Skeletal muscle satellite cell (primary cell): ENCODE data around the gene GFOD2.
"Not testable (repeated sequence)": the region's sequence is repeated elsewhere in the genome, so short reads cannot be mapped to it uniquely, and the experiment has no call there.

Experiments
- H3K27me3 ChIP-seq: 2 replicates; pipeline ENCODE4 v1.7.0; 2013; ENCODE audit warnings: low read length; ENCODE audit not compliant: control insufficient read depth, insufficient read depth
- H3K36me3 ChIP-seq: 2 replicates; pipeline ENCODE4 v1.7.0; 2013; ENCODE audit warnings: mild to moderate bottlenecking, control low read depth, low read length; ENCODE audit not compliant: insufficient read depth
- H3K4me1 ChIP-seq: 2 replicates; pipeline ENCODE4 v1.7.0; 2013; ENCODE audit warnings: low read length; ENCODE audit not compliant: control insufficient read depth, insufficient read depth
- H3K4me2 ChIP-seq: 2 replicates; pipeline ENCODE4 v1.7.0; 2013; ENCODE audit warnings: mild to moderate bottlenecking, low read length
- H3K4me3 ChIP-seq: 2 replicates; pipeline ENCODE4 v1.7.0; 2013; ENCODE audit warnings: low read length
- H3K9ac ChIP-seq: 2 replicates; pipeline ENCODE4 v1.7.0; 2013; ENCODE audit warnings: mild to moderate bottlenecking, low read depth, low read length, moderate library complexity
- H3K9me3 ChIP-seq: replicated peaks from 2 replicates; pipeline ENCODE4 v1.7.0; 2013; ENCODE audit warnings: mild to moderate bottlenecking, control low read depth, low read length

The GFOD2 gene

GRCh38 chr16:67699265-67699664 is 19.9 kb downstream of the GFOD2 start:
- no peak overlapping the region for H3K9ac ChIP-seq
- H3K9me3 ChIP-seq, result no peaks in the 10 kb centered on the region
- no peaks in the 10 kb centered on the region for H3K27me3 ChIP-seq
- H3K4me1 ChIP-seq, result no peaks in the 10 kb centered on the region
- no peak overlapping the region for H3K4me3 ChIP-seq
- H3K36me3 ChIP-seq, result peaks cover 5% of the 10 kb centered on the region
- H3K4me2 ChIP-seq, result no peak overlapping the region

GRCh38 chr16:67697422-67698185 is 21.5 kb downstream of the GFOD2 start:
- H3K4me3 ChIP-seq, result no peak overlapping the region
- no peaks in the 10 kb centered on the region for H3K4me1 ChIP-seq
- H3K4me2 ChIP-seq, result no peak overlapping the region

DNA sequence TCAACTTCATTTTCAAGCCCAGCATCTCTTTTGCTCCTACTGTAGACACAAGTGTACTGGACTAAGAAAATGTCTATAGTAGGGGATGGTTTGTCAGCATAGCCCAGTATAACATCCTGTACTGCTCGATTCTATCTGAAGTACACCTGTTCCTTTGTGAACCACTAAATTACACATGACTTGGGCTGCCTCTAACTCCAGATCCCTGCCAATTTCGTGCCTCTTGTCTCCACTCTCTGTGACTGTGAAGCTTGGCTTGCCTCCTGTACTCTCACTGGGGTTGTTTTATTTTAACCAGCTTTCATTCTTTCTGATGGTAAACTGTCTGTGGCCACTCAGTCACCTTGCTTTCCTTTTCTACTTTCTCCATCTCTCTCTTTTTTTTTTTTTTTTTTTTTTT is 24.5 kb downstream of the GFOD2 start:
- H3K36me3 ChIP-seq, result peaks cover 5% of the 10 kb centered on the region
- H3K4me1 ChIP-seq, result no peaks in the 10 kb centered on the region
- no peak overlapping the region for H3K4me3 ChIP-seq
- no peak overlapping the region for H3K4me2 ChIP-seq
- no peak overlapping the region for H3K9ac ChIP-seq
- no peaks in the 10 kb centered on the region for H3K9me3 ChIP-seq
- no peaks in the 10 kb centered on the region for H3K27me3 ChIP-seq

More at GRCh38 chr16:67697422-67698185, 21.5 kb downstream of the GFOD2 start:
- H3K9ac ChIP-seq, result no peak overlapping the region
- H3K9me3 ChIP-seq, result no peaks in the 10 kb centered on the region
- H3K36me3 ChIP-seq, result peaks cover 5% of the 10 kb centered on the region
- no peaks in the 10 kb centered on the region for H3K27me3 ChIP-seq

DNA sequence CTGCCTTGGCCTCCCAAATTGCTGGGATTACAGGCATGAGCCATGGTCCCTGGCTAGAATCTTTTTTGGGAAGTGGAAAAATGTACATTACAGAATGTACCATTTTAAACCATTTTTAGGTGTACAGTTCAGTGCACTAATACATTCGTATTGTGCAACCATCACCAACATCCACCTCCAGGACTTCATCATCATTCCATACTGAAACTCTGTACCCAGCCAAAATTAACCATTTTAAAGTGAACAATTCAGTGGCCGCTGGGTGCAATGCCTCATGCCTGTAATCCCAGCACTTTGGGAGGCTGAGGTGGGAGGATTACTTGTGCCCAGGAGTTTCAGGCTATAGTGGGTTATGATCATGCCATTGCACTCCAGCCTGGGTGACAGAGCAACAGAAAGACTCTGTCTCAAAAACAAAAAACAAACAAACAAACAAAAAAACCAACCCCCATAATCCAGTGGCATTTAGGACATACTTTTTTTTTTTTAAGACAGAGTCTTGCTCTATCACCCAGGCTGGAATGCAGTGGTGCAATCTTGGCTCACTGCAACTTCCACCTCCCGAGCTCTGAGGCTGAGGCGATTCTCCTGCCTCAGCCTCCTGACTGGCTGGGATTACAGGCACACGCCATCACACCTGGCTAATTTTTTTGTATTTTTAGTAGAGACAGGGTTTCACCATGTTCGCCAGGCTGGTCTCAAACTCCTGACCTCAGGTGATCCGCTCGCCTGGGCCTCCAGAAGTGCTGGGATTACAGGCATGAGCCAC is 25.4 kb downstream of the GFOD2 start:
- not testable (repeated sequence) for H3K9me3 ChIP-seq, H3K9ac ChIP-seq, H3K4me1 ChIP-seq, H3K4me2 ChIP-seq, H3K27me3 ChIP-seq, H3K4me3 ChIP-seq, H3K36me3 ChIP-seq

DNA sequence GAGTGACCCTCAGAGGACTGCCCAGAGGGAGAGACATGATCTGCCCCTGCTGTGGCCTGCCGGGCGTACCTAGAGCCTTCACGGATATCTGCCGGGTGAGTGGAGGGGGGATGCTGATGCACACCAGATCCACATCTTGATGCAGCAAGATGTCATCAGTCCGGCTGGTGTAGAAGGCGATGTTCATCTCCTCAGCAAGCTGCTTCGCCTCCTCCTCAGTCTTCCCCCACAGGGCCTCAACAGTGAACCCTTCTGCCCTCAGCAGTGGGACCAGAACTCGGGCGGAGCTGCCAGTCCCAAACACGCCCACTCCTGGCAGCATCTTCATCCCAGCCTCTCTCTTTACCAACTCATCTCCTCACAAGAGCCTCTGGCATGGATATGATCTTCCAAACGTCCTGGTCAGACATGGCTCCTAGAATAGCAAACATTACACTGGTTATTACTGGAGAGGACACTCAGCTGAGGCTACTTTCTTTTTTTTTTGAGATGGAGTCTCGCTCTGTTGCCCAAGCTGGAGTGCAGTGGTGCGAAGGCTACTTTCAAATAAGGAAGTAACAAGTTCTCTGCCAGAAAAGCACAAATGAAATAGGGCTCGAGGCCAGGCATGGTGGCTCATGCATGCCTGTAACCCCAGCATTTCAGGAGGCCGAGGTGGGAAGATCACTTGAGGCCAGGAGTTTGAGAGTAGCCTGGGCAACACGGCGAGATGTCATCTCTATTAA is 33.6 kb downstream of the GFOD2 start:
- no peaks in the 10 kb centered on the region for H3K9me3 ChIP-seq
- H3K4me3 ChIP-seq, result no peak overlapping the region
- H3K4me2 ChIP-seq, result no peak overlapping the region
- no peak overlapping the region for H3K9ac ChIP-seq
- no peaks in the 10 kb centered on the region for H3K4me1 ChIP-seq
- H3K36me3 ChIP-seq, result peaks cover 21% of the 10 kb centered on the region
- no peaks in the 10 kb centered on the region for H3K27me3 ChIP-seq

- no peak overlapping the region for H3K4me3 ChIP-seq
- H3K4me2 ChIP-seq, result no peak overlapping the region
Measured at GRCh38 chr16:67683767-67684166, 35.3 kb downstream of the GFOD2 start.

DNA sequence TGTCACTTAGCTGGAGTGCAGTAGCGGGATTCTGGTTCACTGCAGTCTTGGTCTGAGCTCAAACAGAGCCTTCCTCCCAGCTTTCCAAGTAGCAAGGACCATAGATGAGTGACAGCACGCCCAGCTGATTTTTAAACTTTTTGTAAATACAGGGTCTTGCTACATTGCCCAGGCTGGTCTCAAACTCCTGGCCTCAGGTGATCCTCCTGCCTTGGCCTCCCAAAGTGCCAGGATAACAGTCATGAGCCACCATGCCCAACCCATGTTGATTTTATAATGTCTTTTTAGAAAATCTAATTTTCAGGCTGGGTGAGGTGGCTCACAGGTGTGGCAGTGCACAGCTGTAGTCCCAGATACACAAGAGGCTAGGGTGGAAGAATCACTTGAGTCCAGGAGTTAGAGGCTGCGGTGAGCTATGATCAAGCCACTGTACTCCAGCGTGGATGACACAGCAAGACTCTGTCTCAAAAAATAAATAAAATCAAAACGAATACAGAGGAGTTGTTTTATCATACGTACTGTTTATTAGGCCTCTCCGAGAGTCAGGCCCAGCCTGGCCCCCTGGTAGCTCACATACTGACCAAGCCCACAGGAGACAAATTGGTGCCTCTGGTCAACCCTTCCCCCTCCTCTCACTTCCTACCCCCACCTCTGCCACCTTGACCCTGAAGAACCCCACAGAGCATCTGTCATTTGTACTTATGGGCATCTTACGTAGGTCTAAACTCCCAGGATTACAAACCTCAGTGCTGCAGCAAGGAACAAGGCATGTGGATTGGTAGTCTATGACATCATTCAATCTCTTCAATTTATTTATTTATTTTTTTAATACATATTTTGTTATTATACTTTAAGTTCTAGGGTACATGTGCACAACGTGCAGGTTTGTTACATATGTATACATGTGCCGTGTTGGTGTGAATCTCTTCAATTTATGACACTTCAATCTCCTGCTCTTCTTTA is 38.9 kb downstream of the GFOD2 start:
- Histone ChIP-seq H3K4me1 (no peaks in the 10 kb centered on the region), H3K36me3 (peaks cover 21% of the 10 kb centered on the region), H3K4me2 (no peak overlapping the region), H3K27me3 (no peaks in the 10 kb centered on the region), H3K9ac (no peak overlapping the region), H3K4me3 (no peak overlapping the region), H3K9me3 (no peaks in the 10 kb centered on the region)

More at GRCh38 chr16:67683767-67684166, 35.3 kb downstream of the GFOD2 start:
- peaks cover 21% of the 10 kb centered on the region for H3K36me3 ChIP-seq
- H3K4me1 ChIP-seq, result no peaks in the 10 kb centered on the region
- H3K27me3 ChIP-seq, result no peaks in the 10 kb centered on the region
- H3K9ac ChIP-seq, result no peak overlapping the region
- H3K9me3 ChIP-seq, result no peaks in the 10 kb centered on the region

GRCh38 chr16:67678354-67679023 is 40.6 kb downstream of the GFOD2 start:
- Histone ChIP-seq H3K9me3 (no peaks in the 10 kb centered on the region), H3K4me2 (no peak overlapping the region), H3K36me3 (peaks cover 14% of the 10 kb centered on the region), H3K9ac (no peak overlapping the region), H3K27me3 (no peaks in the 10 kb centered on the region), H3K4me1 (peaks cover 7% of the 10 kb centered on the region), H3K4me3 (no peak overlapping the region)

- H3K9ac ChIP-seq, result no peak overlapping the region
- no peak overlapping the region for H3K4me3 ChIP-seq
- H3K36me3 ChIP-seq, result peaks cover 8% of the 10 kb centered on the region
- no peaks in the 10 kb centered on the region for H3K9me3 ChIP-seq
- peaks cover 15% of the 10 kb centered on the region for H3K4me1 ChIP-seq
- no peak overlapping the region for H3K4me2 ChIP-seq
- no peaks in the 10 kb centered on the region for H3K27me3 ChIP-seq
Measured at GRCh38 chr16:67677712-67678111, 41.4 kb downstream of the GFOD2 start.

- no peak overlapping the region for H3K9ac ChIP-seq
- H3K9me3 ChIP-seq, result no peaks in the 10 kb centered on the region
- no peak overlapping the region for H3K4me2 ChIP-seq
- H3K4me1 ChIP-seq, result peaks cover 15% of the 10 kb centered on the region
- no peak overlapping the region for H3K4me3 ChIP-seq
- peaks cover 6% of the 10 kb centered on the region for H3K36me3 ChIP-seq
- H3K27me3 ChIP-seq, result no peaks in the 10 kb centered on the region
Measured at GRCh38 chr16:67676939-67677338, 42.2 kb downstream of the GFOD2 start.
